GM19328 (cell line): ENCODE measurements around the gene TMEM95.
"Not testable (repeated sequence)": the region's sequence is repeated elsewhere in the genome, so short reads cannot be mapped to it uniquely, and the experiment has no call there.

Experiments
- ATAC-seq: cut with Tn5 transposase; IDR thresholded peaks from one replicate; pipeline ENCODE4 v1.9.1; 2021; ENCODE audit warnings: mild to moderate bottlenecking, moderate library complexity; ENCODE audit not compliant: unreplicated experiment

TMEM95 gene

GRCh38 chr17:7346761-7347614 lies 8.0 kb upstream of the TMEM95 start:
- ATAC-seq = no peak

- no peak for ATAC-seq
Measured at GRCh38 chr17:7347630-7348477, 7.1 kb upstream of the TMEM95 start.

DNA sequence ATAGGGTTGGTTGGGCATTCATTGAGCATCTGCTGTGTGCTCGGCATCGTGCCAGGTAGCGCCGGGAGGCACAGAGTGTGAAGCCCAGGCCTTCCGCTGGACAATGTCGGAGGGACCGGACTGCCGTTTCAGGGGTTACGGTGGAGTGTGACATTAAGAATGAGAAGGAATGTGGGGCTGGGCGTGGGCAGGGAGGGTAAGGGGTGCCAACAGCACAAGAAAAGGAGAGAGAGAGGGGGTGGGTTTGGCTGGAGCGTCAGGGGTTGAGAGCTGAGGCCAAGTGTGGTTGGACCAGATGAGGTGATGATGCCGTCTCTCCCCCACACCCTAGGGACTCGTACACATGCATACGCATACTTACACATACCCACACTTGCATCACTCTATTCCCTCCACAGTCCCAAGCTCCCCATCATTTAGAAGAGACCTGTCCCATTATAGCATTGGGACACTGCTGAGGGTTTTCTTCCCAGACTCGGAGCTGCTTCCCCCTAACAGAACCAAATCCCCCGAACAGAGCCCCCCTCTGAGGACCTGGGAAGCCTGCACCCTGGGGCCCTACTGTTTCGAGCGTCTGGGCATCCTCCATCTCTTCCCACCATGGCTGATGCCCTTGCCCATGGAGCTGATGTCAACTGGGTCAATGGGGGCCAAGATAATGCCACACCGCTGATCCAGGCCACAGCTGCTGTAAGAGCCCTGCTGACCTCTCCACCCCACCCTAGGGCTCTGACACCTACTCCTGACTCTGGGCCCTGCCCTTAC lies 6.3 kb upstream of the TMEM95 start:
- ATAC-seq = no peak

GRCh38 chr17:7351665-7352502 lies 3.1 kb upstream of the TMEM95 start, which contains the start of gene KCTD11:
Gene KCTD11, plus strand, starts transcription at chr17:7352162.
- no peak for ATAC-seq

- ATAC-seq = no peak
Measured at GRCh38 chr17:7352503-7352889, 2.5 kb upstream of the TMEM95 start.

GRCh38 chr17:7352910-7353635 lies 1.9 kb upstream of the TMEM95 start:
- ATAC-seq = no peak

- no peak for ATAC-seq
Measured at GRCh38 chr17:7354262-7354843, 603 bp upstream of the TMEM95 start.

DNA sequence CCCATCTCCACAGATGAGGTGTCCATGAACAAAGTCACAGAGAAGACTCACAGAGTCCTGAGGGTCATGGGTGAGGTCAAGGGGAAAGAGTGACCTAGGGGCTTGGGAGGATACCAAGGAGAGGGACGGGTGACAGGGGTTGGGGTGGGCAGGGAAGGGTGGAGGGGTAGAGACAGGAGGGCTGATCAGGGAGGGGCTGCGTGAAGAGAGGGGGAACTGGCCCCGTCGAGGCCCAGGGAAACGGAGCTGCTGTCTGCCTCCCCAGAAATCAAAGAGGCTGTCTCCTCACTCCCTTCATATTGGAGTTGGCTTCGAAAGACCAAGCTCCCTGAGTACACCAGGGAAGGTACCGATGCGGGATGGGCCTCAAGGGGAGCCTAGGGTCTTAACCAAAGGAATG lies 617 bp downstream of the TMEM95 start:
- no peak for ATAC-seq

DNA sequence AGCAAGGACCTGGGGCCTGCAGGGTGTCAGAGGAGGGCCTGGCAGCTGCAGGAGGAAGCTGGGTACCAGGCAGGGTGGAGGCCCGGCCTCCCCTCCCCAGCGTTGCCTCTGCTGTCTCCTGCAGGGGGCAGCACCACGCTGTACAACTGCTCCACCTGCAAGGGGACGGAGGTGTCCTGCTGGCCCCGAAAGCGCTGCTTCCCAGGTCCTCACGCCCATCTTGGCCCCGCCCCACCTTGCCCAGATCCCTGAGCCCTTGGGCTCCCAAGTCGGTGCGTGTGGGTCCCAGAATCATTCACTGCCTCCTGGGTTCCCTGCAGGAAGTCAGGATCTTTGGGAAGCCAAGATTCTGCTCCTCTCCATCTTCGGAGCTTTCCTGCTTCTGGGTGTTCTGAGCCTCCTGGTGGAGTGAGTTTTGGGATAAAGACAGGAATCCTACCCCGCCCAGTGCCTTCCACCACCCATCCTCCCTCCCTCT lies 1.2 kb downstream of the TMEM95 start:
- ATAC-seq = no peak

- no peak for ATAC-seq
Measured at GRCh38 chr17:7356756-7357155, 1.8 kb downstream of the TMEM95 start.

GRCh38 chr17:7357381-7357780 lies 2.4 kb downstream of the TMEM95 start:
- no peak for ATAC-seq

DNA sequence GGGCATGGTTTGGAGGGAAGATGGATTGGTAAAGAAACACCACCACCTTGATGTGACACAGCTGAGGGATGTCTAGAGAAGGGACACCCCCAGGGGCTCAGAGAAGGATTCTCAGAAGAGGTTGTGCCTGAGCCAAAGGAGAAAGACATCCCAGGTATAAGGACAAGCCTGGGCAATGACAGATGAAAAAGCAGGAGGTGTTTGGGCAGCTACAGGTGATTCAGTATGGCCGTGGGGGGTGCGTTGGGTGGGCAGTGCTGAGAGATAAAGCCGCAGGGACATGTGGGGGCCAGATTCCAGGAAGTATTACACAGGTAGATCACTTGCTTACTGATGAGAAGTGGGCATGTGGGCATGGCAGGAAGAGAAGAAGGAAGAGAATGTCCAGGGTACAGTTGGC lies 7.0 kb downstream of the TMEM95 start:
- no peak for ATAC-seq

DNA sequence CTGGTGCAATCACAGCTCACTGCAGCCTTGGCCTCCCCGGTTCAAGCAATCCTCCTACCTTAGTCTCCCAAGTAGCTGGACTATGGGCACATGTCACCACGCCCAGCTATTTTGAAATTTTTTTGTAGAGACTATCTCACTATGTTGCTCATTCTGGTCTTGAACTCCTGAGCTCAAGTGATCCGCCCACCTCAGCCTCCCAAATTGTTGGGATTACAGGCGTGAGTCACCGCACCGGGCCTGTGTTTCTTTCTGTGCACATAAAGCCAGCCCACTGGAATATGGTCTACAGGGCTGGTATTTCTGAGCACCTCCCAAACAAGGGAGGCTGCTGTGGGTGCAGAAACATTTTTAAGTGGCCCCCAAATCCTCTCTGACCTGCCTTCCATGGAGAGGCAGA lies 8.4 kb downstream of the TMEM95 start:
- ATAC-seq = no peak

- not testable (repeated sequence) for ATAC-seq
Measured at GRCh38 chr17:7365963-7366362, 11.0 kb downstream of the TMEM95 start.

DNA sequence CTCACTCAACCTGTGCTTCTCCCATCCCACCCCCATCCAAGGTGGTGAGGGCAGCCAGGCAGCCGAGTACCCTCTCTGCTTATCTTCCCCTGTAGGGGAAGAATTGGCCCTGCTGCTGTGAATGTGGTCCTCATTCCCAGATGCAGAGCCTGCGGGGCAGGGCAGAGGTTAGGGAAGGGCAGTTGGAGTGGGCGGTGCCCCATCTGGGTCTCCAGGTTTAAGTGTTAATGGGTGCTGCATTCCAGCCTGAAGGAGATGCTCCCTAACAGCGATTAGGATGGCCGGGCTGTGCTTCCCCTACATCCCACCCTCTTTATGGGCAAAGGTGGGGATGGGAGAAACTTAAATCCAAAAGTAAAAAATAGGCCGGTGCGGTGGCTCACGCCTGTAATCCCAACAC lies 12.1 kb downstream of the TMEM95 start:
- no peak for ATAC-seq

GRCh38 chr17:7367918-7368598 lies 13.1 kb downstream of the TMEM95 start:
- ATAC-seq = no peak

DNA sequence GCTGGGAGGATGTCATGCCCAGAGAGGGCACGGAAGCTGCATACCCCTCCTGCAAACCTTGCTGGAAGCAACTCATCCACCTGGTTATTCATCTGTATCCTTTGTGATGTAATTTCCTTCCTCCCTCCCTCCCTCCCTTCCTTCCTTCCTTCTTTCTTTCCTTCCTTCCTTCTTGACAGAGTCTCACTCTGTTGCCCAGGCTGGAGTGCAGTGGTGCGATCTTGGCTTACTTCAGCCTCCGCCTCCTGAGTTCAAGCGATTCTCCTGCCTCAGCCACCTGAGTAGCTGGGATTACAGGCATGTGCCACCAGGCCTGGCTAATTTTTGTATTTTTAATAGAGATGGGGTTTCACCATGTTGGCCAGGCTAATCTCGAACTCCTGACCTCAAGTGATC lies 13.6 kb downstream of the TMEM95 start:
- not testable (repeated sequence) for ATAC-seq

DNA sequence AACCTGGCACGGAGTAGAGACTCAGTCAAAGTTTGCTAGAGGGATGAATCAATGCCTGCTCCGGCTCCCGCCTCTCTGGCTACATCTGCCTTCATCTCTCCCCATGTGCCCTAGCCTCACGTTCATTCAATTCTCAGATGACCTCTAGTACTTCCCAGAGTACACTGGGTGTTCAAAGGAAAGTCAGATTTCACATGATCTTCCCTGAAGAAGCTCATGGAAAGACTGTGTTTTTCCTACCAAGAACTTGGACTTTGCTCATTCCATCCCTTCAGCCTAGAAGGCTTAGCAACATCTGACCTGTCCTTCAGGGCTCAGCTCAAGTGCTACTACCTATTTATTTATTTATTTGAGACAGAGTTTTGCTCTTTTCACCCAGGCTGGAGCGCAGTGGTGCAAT lies 14.9 kb downstream of the TMEM95 start:
- ATAC-seq = no peak

GRCh38 chr17:7370853-7371252 lies 15.9 kb downstream of the TMEM95 start:
- ATAC-seq = no peak
